Ecto neural progenitor cell (in vitro differentiated cells): ENCODE measurements around the gene MUC6.

Experiments
- DNase-seq: peaks from one replicate; pipeline ENCODE4 v3.0.0-alpha.2; 2018; ENCODE audit warnings: low spot score

Gene MUC6, protein sequence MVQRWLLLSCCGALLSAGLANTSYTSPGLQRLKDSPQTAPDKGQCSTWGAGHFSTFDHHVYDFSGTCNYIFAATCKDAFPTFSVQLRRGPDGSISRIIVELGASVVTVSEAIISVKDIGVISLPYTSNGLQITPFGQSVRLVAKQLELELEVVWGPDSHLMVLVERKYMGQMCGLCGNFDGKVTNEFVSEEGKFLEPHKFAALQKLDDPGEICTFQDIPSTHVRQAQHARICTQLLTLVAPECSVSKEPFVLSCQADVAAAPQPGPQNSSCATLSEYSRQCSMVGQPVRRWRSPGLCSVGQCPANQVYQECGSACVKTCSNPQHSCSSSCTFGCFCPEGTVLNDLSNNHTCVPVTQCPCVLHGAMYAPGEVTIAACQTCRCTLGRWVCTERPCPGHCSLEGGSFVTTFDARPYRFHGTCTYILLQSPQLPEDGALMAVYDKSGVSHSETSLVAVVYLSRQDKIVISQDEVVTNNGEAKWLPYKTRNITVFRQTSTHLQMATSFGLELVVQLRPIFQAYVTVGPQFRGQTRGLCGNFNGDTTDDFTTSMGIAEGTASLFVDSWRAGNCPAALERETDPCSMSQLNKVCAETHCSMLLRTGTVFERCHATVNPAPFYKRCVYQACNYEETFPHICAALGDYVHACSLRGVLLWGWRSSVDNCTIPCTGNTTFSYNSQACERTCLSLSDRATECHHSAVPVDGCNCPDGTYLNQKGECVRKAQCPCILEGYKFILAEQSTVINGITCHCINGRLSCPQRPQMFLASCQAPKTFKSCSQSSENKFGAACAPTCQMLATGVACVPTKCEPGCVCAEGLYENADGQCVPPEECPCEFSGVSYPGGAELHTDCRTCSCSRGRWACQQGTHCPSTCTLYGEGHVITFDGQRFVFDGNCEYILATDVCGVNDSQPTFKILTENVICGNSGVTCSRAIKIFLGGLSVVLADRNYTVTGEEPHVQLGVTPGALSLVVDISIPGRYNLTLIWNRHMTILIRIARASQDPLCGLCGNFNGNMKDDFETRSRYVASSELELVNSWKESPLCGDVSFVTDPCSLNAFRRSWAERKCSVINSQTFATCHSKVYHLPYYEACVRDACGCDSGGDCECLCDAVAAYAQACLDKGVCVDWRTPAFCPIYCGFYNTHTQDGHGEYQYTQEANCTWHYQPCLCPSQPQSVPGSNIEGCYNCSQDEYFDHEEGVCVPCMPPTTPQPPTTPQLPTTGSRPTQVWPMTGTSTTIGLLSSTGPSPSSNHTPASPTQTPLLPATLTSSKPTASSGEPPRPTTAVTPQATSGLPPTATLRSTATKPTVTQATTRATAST (N-terminal part only)

DNA sequence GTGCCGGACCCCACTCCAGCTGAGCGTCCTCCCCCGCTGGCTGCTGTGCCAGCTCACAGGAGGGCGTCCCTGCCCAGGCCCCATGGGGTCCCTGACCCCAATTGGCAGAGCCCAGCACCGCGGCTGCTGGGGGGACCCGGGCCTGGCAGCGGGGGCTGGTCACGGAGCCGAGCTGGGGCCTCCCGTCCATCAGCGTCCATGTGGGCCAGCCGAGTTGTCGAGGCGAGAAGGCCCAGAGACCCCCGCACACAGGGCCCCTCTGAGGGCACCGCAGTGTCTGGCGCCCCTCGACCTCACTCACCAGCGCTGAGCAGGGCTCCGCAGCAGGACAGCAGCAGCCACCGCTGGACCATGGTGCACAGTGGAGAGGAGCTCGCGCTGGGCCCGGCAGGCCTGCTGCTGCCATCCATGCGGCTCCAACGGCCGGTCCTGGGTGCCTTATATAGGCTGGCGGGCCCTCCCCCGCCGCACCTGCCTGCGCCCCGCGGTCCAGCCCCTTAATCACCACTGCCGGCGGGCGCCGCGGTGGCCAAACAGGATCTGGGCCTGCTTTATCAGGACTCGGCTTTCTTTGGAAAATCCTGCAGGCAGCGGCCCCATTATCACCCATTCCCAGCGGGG is at the start of gene MUC6:
Gene MUC6, minus strand, starts transcription at position 416 of the 621 bp plus-strand sequence. Its CDS starts 63 bp downstream, at position 353.
- no peak for DNase-seq

DNA sequence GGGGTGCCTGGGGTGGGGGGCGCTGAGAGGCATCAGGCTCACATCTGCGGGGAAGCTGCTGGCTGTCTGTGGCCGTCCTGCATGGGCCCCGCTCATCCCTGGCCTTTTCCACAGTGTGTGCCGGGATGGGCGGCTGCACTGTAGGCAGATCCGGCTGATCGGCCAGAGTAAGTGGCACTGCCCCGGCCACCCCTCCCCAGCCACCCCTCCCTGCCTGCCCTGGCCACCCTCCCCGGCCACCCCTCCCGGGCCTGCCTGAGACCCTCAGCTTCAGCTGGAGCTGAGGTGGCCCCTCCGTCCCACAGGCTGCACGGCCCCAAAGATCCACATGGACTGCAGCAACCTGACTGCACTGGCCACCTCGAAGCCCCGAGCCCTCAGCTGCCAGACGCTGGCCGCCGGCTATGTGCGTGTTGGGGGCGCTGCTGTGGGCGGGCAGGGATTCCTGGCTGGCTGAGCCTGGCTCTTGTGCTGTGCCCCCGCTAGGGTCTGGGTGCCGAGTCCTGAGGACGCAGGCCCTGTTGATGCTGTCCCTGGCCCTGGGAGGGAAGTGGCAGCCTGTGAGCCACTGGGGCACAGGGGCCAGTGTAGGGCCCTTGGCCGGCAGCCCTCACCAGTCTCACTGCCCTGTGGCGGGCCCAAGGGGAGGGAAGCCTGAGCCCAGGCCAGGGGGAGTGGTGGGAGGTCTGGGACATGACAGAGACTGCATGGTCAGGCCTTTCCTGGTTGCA is 49.1 kb upstream of the MUC6 start:
- DNase-seq, result no peak

DNA sequence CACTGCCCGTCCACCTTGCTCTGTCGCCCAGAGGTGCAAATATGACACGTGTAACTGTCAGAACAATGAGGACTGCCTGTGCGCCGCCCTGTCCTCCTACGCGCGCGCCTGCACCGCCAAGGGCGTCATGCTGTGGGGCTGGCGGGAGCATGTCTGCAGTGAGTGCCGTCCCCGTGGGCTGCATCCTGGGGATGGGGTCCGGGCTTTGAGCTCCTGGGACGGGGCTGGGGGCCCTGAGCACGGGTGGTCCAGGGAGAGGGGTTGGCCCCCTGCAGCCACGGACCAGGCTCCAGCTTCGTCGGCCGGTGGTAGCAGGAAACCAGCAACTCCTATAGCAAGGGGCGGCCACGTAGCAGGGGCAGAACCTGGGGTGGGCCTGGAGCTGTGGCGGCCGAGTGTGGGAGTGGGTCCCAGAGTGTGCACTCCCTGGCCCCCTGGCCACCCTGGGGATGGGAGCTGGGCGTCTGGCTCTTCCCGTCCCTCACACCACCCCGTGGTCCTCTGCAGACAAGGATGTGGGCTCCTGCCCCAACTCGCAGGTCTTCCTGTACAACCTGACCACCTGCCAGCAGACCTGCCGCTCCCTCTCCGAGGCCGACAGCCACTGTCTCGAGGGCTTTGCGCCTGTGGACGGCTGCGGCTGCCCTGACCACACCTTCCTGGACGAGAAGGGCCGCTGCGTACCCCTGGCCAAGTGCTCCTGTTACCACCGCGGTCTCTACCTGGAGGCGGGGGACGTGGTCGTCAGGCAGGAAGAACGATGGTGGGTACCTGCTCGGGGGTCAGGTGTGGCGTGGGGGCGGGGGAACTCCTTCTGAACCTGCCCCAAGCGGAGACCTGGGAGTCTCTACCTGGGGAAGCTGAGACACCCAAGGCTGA is 48.3 kb upstream of the MUC6 start:
- no peak for DNase-seq

DNA sequence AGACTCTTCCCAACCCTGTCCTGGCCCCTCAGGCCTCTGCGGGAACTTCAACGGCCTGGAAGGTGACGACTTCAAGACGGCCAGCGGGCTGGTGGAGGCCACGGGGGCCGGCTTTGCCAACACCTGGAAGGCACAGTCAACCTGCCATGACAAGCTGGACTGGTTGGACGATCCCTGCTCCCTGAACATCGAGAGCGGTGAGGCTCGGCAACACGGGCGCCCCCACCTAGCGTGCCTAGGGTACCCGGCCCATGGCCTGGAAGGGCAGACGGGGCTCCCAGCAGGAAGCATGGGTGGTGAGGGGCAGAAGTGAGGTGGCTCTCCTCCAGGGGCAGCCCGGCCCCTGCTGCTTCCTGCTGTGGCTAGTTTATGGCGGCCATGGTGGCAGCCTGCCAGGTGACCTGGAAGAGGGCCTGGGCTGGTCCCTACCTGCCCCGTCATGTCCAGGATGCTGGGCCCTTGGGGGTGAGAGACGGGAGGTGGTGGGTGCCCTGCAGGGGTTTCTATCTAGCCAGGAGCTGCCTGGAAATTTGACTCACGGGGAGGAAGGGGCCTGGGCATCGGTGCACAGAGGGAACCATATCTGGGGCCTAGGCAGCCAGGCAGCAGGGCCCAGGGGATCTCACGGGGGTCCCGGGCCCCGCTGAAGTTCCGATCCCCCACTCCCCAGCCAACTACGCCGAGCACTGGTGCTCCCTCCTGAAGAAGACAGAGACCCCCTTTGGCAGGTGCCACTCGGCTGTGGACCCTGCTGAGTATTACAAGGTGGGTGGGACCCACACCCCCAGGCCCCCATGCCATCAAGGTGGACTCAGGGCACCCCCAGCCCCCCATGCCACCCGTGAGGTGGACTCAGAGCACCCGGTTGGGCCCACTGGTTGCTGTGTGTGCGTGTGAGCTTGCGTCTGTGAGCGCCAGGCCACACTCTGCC is 47.4 kb upstream of the MUC6 start:
- DNase-seq, result no peak

DNA sequence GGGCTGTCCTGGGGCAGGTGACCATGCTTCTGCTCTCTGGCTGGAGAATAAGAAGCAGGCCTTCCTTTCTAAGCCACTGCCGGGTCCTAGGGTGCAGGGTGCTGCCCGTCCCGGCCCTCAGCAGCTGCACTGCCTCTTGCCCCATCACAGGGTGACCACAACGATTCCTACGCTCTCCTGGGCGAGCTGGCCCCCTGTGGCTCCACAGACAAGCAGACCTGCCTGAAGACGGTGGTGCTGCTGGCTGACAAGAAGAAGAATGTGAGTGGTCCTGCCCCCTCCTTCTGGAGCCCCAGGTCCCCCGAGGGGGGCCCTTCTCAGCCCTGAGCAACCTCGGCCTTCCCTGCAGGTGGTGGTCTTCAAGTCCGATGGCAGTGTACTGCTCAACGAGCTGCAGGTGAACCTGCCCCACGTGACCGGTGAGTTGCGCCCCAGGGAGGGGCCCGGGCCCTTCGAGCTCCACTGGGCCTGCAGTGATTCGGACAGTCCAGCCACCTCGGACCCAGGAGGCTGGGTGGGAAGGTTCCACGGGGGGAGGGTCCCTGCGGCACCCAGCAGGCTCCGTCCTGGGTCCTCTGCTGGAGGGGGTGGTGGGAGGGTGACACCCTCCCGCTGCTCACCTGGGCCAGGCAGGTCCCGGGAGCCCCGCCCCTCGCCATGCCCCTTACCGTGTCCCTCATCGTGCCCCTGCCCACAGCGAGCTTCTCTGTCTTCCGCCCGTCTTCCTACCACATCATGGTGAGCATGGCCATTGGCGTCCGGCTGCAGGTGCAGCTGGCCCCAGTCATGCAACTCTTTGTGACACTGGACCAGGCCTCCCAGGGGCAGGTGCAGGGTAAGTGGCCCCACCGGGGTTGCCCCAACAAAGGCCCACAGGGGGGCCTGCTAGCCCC is 46.5 kb upstream of the MUC6 start:
- no peak for DNase-seq

DNA sequence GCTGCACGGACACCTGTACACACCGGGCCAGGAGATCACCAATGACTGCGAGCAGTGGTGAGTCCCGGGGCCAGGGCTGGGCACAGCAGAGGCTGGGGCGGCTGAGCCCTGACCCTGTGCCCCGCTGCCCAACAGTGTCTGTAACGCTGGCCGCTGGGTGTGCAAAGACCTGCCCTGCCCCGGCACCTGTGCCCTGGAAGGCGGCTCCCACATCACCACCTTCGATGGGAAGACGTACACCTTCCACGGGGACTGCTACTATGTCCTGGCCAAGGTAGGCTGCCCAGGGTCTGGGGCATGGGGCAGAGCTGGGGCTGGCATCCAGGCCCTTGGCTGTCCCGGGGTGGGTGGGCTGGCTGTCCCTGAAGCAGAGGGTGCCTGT is 45.8 kb upstream of the MUC6 start:
- no peak for DNase-seq

DNA sequence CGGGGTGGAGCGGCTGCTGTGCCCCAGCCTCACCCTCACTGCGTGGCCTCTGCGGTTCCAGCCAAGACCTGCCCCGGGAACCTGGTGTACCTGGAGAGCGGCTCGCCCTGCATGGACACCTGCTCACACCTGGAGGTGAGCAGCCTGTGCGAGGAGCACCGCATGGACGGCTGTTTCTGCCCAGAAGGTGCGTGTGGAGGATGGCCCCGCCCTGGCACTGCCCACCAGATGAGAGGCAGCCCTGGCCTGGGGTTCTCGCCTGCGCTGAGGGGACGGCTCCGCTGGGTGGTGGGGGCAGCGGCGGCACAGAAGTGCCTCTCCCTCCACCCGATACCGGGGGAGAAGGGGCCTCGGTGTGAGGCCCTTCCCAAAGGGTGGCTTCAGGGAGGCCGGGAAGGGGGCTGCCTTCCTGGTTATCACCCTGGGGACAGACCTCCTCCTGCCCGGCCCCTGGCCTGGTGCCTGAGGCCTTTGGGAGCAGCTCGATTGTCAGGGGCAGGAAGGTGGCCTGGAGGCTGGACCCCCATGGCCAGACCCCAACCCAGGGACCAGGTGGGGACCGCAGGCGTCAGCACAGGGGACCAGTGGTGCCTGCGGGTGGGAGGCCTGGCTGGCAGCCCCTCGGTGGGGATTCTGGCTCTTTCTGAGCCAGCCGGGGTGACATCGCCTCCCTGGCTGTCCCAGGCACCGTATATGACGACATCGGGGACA is 45.2 kb upstream of the MUC6 start:
- no peak for DNase-seq

DNA sequence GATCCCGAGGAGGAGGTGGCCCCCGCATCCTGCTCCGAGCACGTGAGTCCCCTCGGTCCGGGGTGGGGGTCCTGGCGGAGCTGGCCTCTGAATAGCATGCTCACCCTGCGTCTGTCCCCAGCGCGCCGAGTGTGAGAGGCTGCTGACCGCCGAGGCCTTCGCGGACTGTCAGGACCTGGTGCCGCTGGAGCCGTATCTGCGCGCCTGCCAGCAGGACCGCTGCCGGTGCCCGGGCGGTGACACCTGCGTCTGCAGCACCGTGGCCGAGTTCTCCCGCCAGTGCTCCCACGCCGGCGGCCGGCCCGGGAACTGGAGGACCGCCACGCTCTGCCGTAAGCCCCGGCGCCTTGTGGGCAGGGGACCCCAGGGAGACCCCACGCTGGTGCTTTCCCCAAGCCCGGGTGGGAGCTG is 41.7 kb upstream of the MUC6 start:
- no peak for DNase-seq

DNA sequence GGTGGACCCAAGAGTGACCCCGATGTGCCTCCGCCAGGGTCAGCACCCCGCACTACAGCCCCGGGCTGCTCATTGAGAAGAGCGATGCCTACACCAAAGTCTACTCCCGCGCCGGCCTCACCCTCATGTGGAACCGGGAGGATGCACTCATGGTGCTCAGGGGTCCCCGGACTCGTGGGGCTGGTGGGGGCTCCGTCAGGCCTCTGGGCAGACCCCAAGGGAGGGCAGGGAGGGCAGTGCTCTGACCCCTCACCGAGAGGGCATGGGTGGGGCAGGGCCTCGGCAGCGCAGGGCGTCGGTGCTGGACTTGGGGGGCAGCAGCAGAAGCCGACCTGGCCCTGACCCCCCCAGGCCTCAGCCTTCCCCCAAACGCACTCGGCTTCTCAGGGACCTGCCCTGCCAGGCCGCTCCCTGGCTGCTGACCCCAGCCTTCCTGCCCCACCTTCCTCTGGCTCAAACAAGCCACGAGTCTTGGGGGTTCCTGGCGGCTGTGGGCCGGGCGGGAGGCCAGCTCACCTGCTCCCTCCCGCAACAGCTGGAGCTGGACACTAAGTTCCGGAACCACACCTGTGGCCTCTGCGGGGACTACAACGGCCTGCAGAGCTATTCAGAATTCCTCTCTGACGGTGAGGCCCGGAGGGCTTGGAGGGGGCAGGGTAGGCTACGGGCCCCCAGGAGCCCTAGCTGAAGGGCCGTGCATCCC is 41.0 kb upstream of the MUC6 start:
- no peak for DNase-seq

DNA sequence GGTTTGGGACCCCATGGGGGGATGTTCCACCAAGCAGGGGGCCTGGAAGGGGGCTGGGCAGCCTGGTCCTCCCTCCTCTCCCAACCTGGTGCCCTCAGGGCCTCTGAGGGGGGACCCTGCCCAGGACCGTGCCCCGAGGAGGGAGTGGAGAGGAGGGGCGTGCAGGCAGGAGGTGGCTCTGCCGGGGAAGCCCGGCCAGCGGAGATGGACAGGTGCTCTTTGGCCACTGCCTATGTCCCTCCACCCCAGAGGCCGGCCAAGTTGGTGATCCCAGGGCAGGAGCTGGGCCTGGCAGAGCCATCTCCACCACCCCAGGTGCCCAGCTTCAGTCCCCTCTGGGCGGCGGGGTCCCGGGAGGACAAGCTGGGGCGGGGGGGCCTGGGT is 40.5 kb upstream of the MUC6 start:
- no peak for DNase-seq

DNA sequence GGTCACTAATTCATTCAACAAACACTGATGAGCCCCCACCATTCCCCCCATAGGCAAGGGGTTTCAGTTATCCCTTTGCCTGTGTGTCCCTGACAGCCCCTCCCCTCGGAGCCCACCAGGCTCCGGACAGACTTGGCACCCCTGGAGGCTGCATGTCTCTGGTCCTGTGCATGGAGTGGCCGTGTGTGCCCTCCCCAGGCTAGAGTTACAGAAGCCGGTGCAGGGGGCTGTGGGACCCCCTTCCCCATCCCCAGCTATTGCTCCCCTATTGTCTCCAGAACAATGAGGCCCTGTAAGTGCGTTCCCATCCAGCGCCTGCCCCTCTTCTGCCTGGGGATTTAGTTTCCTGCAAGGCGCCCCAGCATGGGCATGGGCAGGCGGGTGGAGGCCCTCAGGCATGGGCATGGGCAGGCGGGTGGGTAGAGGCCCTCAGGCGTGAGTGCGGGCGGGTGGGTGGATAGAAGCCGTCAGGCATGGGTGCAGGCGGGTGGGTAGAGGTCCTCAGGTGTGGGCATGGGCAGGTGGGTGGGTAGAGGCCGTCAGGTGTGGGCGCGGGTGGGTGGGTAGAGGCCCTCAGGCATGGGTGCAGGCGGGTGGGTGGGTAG is 39.6 kb upstream of the MUC6 start:
- DNase-seq, result no peak

DNA sequence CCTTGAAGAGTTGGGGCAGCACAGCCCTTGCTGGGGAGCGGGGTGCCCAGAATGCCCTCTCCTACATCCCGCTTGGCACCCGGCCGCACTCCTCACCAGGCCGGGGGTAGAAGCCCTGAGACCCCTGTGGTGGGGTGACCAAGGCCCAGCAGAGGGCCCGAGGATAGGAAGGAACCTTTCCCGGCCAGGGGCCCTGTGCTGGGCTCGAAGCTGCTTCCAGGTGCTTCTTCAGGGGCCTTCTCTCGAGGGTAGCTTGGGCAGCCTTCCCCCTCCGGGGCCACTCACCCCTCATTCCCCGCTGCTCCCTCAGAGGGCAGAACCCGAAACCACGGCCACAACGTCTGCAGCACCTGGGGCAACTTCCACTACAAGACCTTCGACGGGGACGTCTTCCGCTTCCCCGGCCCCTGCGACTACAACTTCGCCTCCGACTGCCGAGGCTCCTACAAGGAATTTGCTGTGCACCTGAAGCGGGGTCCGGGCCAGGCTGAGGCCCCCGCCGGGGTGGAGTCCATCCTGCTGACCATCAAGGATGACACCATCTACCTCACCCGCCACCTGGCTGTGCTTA is 38.9 kb upstream of the MUC6 start:
- DNase-seq, result no peak

DNA sequence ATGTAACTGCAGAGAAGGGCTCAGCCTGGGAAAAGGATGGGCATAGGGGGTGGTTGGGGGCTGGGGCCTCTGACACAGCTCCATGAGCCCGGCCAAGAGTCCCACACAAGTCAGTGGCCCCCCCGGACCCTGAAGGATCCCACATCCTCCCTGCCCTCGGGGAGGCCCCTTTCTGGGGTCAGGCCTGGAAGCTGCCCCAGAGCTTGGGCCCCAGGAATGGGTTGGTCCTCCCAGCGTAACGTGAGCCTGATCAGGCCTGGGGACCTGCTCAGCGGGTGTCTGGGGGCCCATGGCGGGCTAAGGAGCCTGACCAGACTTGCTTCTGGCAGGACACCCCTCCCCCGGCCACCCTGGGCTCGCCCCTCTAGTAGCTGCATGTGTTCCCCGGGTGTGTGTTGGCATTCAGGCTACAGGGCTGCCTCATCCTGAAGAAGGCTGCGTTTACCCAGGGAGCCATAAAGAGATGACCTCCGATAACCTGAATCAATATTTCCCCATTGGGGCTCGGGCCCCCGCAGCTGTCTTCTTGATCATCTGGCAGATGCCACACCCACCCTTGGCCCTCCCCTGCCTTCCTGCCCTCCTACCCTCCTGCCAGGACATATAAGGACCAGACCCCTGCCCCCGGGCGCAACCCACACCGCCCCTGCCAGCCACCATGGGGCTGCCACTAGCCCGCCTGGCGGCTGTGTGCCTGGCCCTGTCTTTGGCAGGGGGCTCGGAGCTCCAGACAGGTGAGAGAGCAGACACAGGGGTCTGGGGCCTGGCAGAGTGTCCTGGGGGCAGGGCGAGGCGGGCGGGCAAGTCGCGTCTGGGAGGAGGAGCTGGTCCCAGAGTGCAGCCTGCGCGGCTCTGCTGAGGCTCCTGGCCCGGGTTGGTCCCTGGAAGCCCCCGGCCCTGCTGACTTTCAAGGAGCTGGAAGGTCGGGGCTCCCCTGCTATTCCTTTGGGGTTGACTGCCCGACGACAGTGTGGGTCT is 38.0 kb upstream of the MUC6 start, which contains the start of gene MUC2:
Gene MUC2, plus strand, starts transcription at position 631 of the 978 bp plus-strand sequence.
- DNase-seq, result no peak

DNA sequence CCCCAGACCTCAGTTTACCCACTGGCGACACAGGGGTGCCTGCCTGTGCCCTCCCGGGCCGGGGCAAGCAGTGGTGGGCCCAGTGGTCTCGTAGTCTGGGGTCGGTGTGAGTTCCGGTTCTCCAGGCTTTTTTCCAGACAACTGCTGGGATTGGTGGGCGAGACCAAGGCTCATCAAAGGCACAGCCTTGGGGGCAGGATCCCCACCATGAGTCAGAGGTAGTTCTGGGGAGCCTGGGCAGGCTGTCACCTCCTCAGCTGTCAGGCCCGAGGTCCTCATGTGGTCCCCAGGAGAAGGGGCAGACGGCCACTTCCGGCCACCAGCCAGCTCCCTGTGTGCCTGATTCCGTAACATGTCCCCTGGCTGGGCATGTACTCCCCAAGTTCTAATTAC is 37.3 kb upstream of the MUC6 start:
- no peak for DNase-seq
